Transverse colon (tissue), 3 donors: Measurements from ENCODE around the gene PIEZO2.

ENCODE experiments used
- EP300 ChIP-seq: sonication (generic); formaldehyde crosslinking; IDR thresholded peaks from one replicate; pipeline ENCODE4 v1.6.1; 2017; ENCODE audit warnings: antibody characterized with exemption, low read depth
- POLR2A ChIP-seq: fragments of 450-650 bp; IDR thresholded peaks from one replicate; pipeline ENCODE4 v1.6.1; 2016; ENCODE audit warnings: antibody characterized with exemption, mild to moderate bottlenecking, moderate library complexity
- TF ChIP-seq, protein P1 (sequence below), 5 experiments: fragments of 200-600 bp in 3 of 5; fragments of 450-650 bp in 2 of 5; sonication (generic) in 3 of 5; IDR thresholded peaks; 1 replicate in 2 of 5; 2 replicates in 3 of 5; pipeline ENCODE4 v1.5.1; 2016 to 2017; ENCODE audit warnings: antibody characterized with exemption in 5 of 5, inconsistent platforms in 3 of 5, mild to moderate bottlenecking in 2 of 5, moderate library complexity in 1 of 5

DNA sequence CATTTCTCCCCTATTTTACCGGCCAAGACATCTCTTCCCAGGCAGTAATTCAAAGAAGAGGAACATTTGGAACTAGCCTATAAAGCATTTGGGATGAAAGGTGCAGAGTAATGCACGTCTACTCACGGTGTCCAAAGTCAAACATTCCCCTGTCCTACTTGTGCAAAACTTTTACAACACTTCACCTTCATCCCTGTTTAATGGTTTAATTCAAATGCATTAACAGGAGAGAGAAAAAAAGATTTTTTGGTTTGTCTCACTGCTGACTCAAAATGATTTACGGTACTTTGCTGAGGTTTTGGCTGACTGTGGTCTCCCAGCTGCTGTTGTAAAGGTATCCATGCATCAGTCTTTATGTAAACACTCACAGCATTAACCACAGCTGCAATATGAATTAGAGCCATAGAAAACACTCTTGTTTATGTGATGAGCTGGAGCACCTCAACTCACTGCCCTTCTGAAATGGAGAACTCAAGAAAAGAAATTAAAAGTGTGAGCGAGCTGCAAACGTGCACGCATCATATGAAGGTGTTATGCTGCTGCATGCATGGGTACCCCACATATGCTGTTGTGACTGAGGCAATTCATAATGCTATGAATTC is 220.5 kb downstream of the PIEZO2 start:
- TF ChIP-seq EP300 = no peak
- TF ChIP-seq POLR2A = no peak
- TF ChIP-seq, protein P1, sequence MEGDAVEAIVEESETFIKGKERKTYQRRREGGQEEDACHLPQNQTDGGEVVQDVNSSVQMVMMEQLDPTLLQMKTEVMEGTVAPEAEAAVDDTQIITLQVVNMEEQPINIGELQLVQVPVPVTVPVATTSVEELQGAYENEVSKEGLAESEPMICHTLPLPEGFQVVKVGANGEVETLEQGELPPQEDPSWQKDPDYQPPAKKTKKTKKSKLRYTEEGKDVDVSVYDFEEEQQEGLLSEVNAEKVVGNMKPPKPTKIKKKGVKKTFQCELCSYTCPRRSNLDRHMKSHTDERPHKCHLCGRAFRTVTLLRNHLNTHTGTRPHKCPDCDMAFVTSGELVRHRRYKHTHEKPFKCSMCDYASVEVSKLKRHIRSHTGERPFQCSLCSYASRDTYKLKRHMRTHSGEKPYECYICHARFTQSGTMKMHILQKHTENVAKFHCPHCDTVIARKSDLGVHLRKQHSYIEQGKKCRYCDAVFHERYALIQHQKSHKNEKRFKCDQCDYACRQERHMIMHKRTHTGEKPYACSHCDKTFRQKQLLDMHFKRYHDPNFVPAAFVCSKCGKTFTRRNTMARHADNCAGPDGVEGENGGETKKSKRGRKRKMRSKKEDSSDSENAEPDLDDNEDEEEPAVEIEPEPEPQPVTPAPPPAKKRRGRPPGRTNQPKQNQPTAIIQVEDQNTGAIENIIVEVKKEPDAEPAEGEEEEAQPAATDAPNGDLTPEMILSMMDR (IDR thresholded peaks at IDR 0.05) = no peak
